NCI-H146 treated with DMSO at 0.1 percent for 48 hours (cell line): ENCODE measurements around the gene EGLN3.

Source experiments
- DNase-seq: peaks from one replicate; lab custom pipeline; 2025; ENCODE audit not compliant: unreplicated experiment; lab: John Stamatoyannopoulos, UW

Gene EGLN3

GRCh38 chr14:33876274-33876673 lies 74.6 kb downstream of the EGLN3 start:
- DNase-seq = no peak
